ENCODE data around the gene CNNM2.

Gene CNNM2

DNA sequence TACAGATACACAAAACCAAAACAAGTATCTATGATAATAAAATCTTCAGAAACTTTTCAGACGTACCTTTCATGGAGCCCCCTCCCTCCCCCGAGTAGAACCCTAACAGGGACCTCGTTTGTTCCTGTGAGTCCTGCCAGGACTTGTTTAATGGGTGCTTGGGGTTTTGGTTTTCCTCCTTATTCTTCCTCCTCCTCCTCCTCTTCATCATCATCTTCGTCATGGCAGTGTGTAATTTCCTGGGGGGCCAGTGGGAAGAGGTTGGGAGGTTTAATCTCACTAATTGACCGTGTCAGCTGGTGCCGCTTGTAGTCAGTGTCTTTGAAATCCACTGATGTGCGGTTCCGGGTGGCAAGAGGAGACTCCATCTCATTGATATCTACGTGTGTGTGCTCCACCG, 171.4 kb downstream of the CNNM2 start:
- Histone ChIP-seq H3K36me3 (ENCODE audit: control insufficient read depth in 1 of 2, insufficient read depth in 2 of 2, low read length in 2 of 2) (peaks cover 44 to 84% of the 10 kb centered on the region in 2 donors), H3K9ac (ENCODE audit: low read depth in 1 of 2, low read length in 2 of 2) (no peak overlapping the region), H3K4me3 (ENCODE audit: low read depth in 1 of 2, low read length in 2 of 2) (no peak overlapping the region), H3K4me1 (ENCODE audit: control insufficient read depth in 1 of 2, insufficient read depth in 2 of 2, low read length in 2 of 2) (no peaks in the 10 kb centered on the region), H3K9me3 (ENCODE audit: control insufficient read depth in 1 of 2, low read length in 2 of 2) (no peaks in the 10 kb centered on the region), H3K27ac (ENCODE audit: low read depth, low read length) (no peak overlapping the region), H3K27me3 (ENCODE audit: control insufficient read depth in 1 of 2, insufficient read depth in 2 of 2, low read length in 2 of 2) (no peaks in the 10 kb centered on the region)

DNA sequence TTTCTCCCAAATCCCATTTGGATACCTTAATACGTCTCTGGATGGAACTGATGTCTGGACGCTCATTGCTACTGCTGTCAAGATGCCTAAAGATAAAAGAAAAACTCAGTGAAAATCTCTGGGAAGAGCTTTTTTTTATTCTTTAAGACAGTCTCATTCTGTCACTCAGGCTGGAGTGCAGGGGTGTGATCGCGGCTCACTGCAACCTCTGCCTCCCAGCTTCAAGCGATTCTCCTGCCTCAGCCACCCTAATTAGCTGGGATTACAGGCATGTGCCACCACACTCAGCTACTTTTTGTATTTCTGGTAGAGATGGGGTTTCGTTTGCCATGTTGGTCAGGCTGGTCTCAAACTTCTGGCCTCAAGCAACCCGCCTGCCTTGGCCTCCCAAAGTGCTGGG, 172.8 kb downstream of the CNNM2 start:
- Histone ChIP-seq H3K36me3 (ENCODE audit: control insufficient read depth in 1 of 2, insufficient read depth in 2 of 2, low read length in 2 of 2) (peaks cover 49 to 88% of the 10 kb centered on the region in 2 donors), H3K9me3 (ENCODE audit: control insufficient read depth in 1 of 2, low read length in 2 of 2) (no peaks in the 10 kb centered on the region), H3K4me1 (ENCODE audit: control insufficient read depth in 1 of 2, insufficient read depth in 2 of 2, low read length in 2 of 2) (no peaks in the 10 kb centered on the region), H3K27ac (ENCODE audit: low read depth, low read length) (no peak overlapping the region), H3K9ac (ENCODE audit: low read depth in 1 of 2, low read length in 2 of 2) (no peak overlapping the region), H3K27me3 (ENCODE audit: control insufficient read depth in 1 of 2, insufficient read depth in 2 of 2, low read length in 2 of 2) (no peaks in the 10 kb centered on the region), H3K4me3 (ENCODE audit: low read depth in 1 of 2, low read length in 2 of 2) (no peak overlapping the region)

DNA sequence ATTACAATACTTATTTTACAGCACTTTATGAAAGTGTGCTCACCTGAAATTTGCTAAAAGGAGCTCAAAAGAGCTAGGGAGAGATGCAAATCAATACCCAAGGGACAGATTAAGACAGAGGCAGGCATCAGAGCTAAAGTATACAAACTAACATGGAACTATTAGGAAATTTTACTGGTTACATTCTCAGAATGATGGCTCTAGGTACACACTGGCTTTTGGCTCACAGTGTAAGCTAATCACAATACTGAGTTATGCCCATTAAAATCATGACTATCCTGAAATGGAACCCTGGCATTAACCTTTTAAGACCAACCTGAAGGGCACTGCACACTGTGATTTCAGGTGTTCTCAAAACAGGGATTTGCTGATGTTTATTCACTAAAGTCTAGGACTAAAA, 176.9 kb downstream of the CNNM2 start:
- Histone ChIP-seq H3K36me3 (ENCODE audit: control insufficient read depth in 1 of 2, insufficient read depth in 2 of 2, low read length in 2 of 2) (peaks cover 52 to 84% of the 10 kb centered on the region in 2 donors), H3K4me1 (ENCODE audit: control insufficient read depth in 1 of 2, insufficient read depth in 2 of 2, low read length in 2 of 2) (no peaks in the 10 kb centered on the region), H3K9ac (ENCODE audit: low read depth in 1 of 2, low read length in 2 of 2) (no peak overlapping the region), H3K4me3 (ENCODE audit: low read depth in 1 of 2, low read length in 2 of 2) (no peak overlapping the region), H3K27me3 (ENCODE audit: control insufficient read depth in 1 of 2, insufficient read depth in 2 of 2, low read length in 2 of 2) (no peaks in the 10 kb centered on the region), H3K9me3 (ENCODE audit: control insufficient read depth in 1 of 2, low read length in 2 of 2) (no peaks in the 10 kb centered on the region), H3K27ac (ENCODE audit: low read depth, low read length) (no peak overlapping the region)

- Histone ChIP-seq H3K4me1 (ENCODE audit: control insufficient read depth in 1 of 2, insufficient read depth in 2 of 2, low read length in 2 of 2) (no peaks in the 10 kb centered on the region), H3K4me3 (ENCODE audit: low read depth in 1 of 2, low read length in 2 of 2) (no peak overlapping the region), H3K9me3 (ENCODE audit: control insufficient read depth in 1 of 2, low read length in 2 of 2) (no peaks in the 10 kb centered on the region), H3K36me3 (ENCODE audit: control insufficient read depth in 1 of 2, insufficient read depth in 2 of 2, low read length in 2 of 2) (peaks cover 52 to 81% of the 10 kb centered on the region in 2 donors), H3K27ac (ENCODE audit: low read depth, low read length) (no peak overlapping the region), H3K27me3 (ENCODE audit: control insufficient read depth in 1 of 2, insufficient read depth in 2 of 2, low read length in 2 of 2) (no peaks in the 10 kb centered on the region), H3K9ac (ENCODE audit: low read depth in 1 of 2, low read length in 2 of 2) (no peak overlapping the region)
These were observed 178.0 kb downstream of the CNNM2 start for GRCh38 chr10:103096130-103096529.

GRCh38 chr10:103098240-103098639, 180.1 kb downstream of the CNNM2 start:
- Histone ChIP-seq H3K9me3 (ENCODE audit: control insufficient read depth in 1 of 2, low read length in 2 of 2) (no peaks in the 10 kb centered on the region), H3K4me3 (ENCODE audit: low read depth in 1 of 2, low read length in 2 of 2) (no peak overlapping the region), H3K36me3 (ENCODE audit: control insufficient read depth in 1 of 2, insufficient read depth in 2 of 2, low read length in 2 of 2) (peaks cover 57 to 68% of the 10 kb centered on the region in 2 donors), H3K27me3 (ENCODE audit: control insufficient read depth in 1 of 2, insufficient read depth in 2 of 2, low read length in 2 of 2) (no peaks in the 10 kb centered on the region), H3K27ac (ENCODE audit: low read depth, low read length) (no peak overlapping the region), H3K9ac (ENCODE audit: low read depth in 1 of 2, low read length in 2 of 2) (no peak overlapping the region), H3K4me1 (ENCODE audit: control insufficient read depth in 1 of 2, insufficient read depth in 2 of 2, low read length in 2 of 2) (no peaks in the 10 kb centered on the region)

DNA sequence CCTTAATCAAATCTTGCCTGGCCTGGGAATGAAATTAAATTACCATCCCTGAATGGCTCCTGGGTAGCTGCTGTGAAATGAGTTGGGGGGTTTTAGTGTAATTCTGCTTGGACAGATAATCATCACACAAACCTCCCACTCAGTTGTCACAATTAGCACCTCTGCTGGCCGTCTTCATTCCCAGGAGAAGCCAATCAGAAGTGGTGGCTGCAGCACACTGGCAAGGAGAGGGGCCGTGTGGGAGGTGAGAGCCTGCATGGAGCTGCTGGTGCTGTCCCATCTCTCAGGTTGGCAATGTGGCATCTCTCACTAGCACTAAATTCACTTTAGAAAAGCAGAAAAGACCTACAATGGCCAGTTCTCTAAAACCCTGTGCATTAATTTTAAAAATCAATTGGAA, 182.5 kb downstream of the CNNM2 start:
- H3K4me1 ChIP-seq (ENCODE audit: control insufficient read depth in 1 of 2, insufficient read depth in 2 of 2, low read length in 2 of 2): no peaks in the 10 kb centered on the region
- H3K27ac ChIP-seq (ENCODE audit: low read depth, low read length): no peak overlapping the region
- no peaks in the 10 kb centered on the region for H3K27me3 ChIP-seq (ENCODE audit: control insufficient read depth in 1 of 2, insufficient read depth in 2 of 2, low read length in 2 of 2)
- H3K4me3 ChIP-seq (ENCODE audit: low read depth in 1 of 2, low read length in 2 of 2): no peak overlapping the region
- H3K36me3 ChIP-seq (ENCODE audit: control insufficient read depth in 1 of 2, insufficient read depth in 2 of 2, low read length in 2 of 2): peaks cover 46 to 64% of the 10 kb centered on the region in 2 donors
- no peak overlapping the region for H3K9ac ChIP-seq (ENCODE audit: low read depth in 1 of 2, low read length in 2 of 2)
- H3K9me3 ChIP-seq (ENCODE audit: control insufficient read depth in 1 of 2, low read length in 2 of 2): no peaks in the 10 kb centered on the region

GRCh38 chr10:103102195-103102594, 184.1 kb downstream of the CNNM2 start:
- Histone ChIP-seq H3K9me3 (ENCODE audit: control insufficient read depth in 1 of 2, low read length in 2 of 2) (no peaks in the 10 kb centered on the region), H3K4me1 (ENCODE audit: control insufficient read depth in 1 of 2, insufficient read depth in 2 of 2, low read length in 2 of 2) (no peaks in the 10 kb centered on the region), H3K27me3 (ENCODE audit: control insufficient read depth in 1 of 2, insufficient read depth in 2 of 2, low read length in 2 of 2) (no peaks in the 10 kb centered on the region), H3K36me3 (ENCODE audit: control insufficient read depth in 1 of 2, insufficient read depth in 2 of 2, low read length in 2 of 2) (peaks cover 46 to 55% of the 10 kb centered on the region in 2 donors), H3K4me3 (ENCODE audit: low read depth in 1 of 2, low read length in 2 of 2) (no peak overlapping the region), H3K27ac (ENCODE audit: low read depth, low read length) (no peak overlapping the region), H3K9ac (ENCODE audit: low read depth in 1 of 2, low read length in 2 of 2) (no peak overlapping the region)

- Histone ChIP-seq H3K9me3 (ENCODE audit: control insufficient read depth in 1 of 2, low read length in 2 of 2) (no peaks in the 10 kb centered on the region), H3K4me1 (ENCODE audit: control insufficient read depth in 1 of 2, insufficient read depth in 2 of 2, low read length in 2 of 2) (no peaks in the 10 kb centered on the region), H3K36me3 (ENCODE audit: control insufficient read depth in 1 of 2, insufficient read depth in 2 of 2, low read length in 2 of 2) (peaks cover 35 to 39% of the 10 kb centered on the region in 2 donors), H3K9ac (ENCODE audit: low read depth in 1 of 2, low read length in 2 of 2) (no peak overlapping the region), H3K27ac (ENCODE audit: low read depth, low read length) (no peak overlapping the region), H3K4me3 (ENCODE audit: low read depth in 1 of 2, low read length in 2 of 2) (no peak overlapping the region), H3K27me3 (ENCODE audit: control insufficient read depth in 1 of 2, insufficient read depth in 2 of 2, low read length in 2 of 2) (no peaks in the 10 kb centered on the region)
These were observed 185.9 kb downstream of the CNNM2 start for GRCh38 chr10:103103989-103104388.

DNA sequence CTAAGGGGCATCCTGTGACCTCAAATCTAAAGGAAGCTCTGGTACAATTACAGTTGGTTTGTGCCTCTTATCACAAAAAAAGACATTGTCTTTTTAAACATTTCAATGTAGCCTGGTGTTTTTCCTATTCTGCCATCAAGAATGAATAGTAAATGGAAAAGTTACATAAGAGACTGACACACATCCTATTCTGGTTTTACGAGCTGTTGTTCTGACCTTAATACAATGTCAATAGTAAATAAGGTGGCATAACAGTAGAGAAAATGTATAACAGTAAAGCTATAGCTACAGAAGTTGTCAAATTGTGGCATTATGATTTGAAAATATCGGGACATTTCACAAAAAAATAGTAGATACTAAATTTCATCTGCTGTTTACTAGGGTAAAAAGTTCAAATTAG, 186.6 kb downstream of the CNNM2 start:
- Histone ChIP-seq H3K9me3 (ENCODE audit: control insufficient read depth in 1 of 2, low read length in 2 of 2) (no peaks in the 10 kb centered on the region), H3K4me1 (ENCODE audit: control insufficient read depth in 1 of 2, insufficient read depth in 2 of 2, low read length in 2 of 2) (no peaks in the 10 kb centered on the region), H3K36me3 (ENCODE audit: control insufficient read depth in 1 of 2, insufficient read depth in 2 of 2, low read length in 2 of 2) (peaks cover 31 to 33% of the 10 kb centered on the region in 2 donors), H3K27me3 (ENCODE audit: control insufficient read depth in 1 of 2, insufficient read depth in 2 of 2, low read length in 2 of 2) (no peaks in the 10 kb centered on the region), H3K27ac (ENCODE audit: low read depth, low read length) (no peak overlapping the region), H3K4me3 (ENCODE audit: low read depth in 1 of 2, low read length in 2 of 2) (no peak overlapping the region), H3K9ac (ENCODE audit: low read depth in 1 of 2, low read length in 2 of 2) (no peak overlapping the region)

DNA sequence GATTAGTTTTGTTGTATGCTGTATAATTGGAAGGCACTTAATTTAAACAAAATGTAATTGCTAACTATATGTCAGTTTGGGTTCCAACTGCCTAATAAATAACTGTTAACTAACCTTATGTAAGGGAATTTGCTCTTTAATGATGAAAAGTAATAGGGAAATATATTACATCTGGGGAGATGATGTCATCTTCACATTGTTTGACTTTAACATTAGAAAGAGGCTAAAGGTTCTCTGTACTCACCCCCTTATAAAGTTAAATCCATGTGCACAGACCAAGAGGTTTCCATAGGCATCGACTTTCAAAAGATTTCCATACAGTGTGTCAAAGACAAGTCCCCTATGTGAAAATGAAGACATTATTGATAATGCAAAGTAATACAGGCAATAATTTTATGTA, 187.4 kb downstream of the CNNM2 start:
- Histone ChIP-seq H3K4me3 (ENCODE audit: low read depth in 1 of 2, low read length in 2 of 2) (no peak overlapping the region), H3K27me3 (ENCODE audit: control insufficient read depth in 1 of 2, insufficient read depth in 2 of 2, low read length in 2 of 2) (no peaks in the 10 kb centered on the region), H3K9ac (ENCODE audit: low read depth in 1 of 2, low read length in 2 of 2) (no peak overlapping the region), H3K36me3 (ENCODE audit: control insufficient read depth in 1 of 2, insufficient read depth in 2 of 2, low read length in 2 of 2) (peaks cover 23 to 26% of the 10 kb centered on the region in 2 donors), H3K9me3 (ENCODE audit: control insufficient read depth in 1 of 2, low read length in 2 of 2) (no peaks in the 10 kb centered on the region), H3K4me1 (ENCODE audit: control insufficient read depth in 1 of 2, insufficient read depth in 2 of 2, low read length in 2 of 2) (no peaks in the 10 kb centered on the region), H3K27ac (ENCODE audit: low read depth, low read length) (no peak overlapping the region)

DNA sequence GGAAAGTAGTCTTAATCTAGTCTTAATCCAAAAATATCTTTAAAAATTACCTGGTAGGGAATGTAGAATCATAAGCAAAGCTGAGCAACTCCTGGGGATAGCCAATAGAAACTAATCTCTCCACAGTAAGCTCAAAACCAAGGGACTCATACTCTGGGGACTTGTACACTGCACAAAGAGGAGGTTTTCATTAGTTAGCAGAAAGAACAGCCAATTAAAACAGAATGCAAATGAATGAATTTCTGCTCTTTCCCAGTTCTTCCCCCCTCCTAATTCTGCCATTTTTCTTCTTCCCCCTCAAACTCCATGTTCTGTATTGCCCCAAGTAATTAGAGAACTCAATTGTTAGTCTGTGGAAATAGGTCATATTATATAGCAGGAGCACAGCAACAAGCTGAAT, 188.4 kb downstream of the CNNM2 start:
- H3K4me1 ChIP-seq (ENCODE audit: control insufficient read depth in 1 of 2, insufficient read depth in 2 of 2, low read length in 2 of 2): no peaks in the 10 kb centered on the region

More for the DNA sequence above, 188.4 kb downstream of the CNNM2 start:
- Histone ChIP-seq H3K27me3 (ENCODE audit: control insufficient read depth in 1 of 2, insufficient read depth in 2 of 2, low read length in 2 of 2) (no peaks in the 10 kb centered on the region), H3K9me3 (ENCODE audit: control insufficient read depth in 1 of 2, low read length in 2 of 2) (no peaks in the 10 kb centered on the region), H3K36me3 (ENCODE audit: control insufficient read depth in 1 of 2, insufficient read depth in 2 of 2, low read length in 2 of 2) (peaks cover 18 to 21% of the 10 kb centered on the region in 2 donors), H3K27ac (ENCODE audit: low read depth, low read length) (no peak overlapping the region), H3K9ac (ENCODE audit: low read depth in 1 of 2, low read length in 2 of 2) (no peak overlapping the region), H3K4me3 (ENCODE audit: low read depth in 1 of 2, low read length in 2 of 2) (no peak overlapping the region)

Measured in duodenal mucosa (tissue), 2 donors.